Epithelial cell of proximal tubule (primary cell): Measurements from ENCODE around the gene MEIS2. TPM values are rescaled to one million over a fixed set of nuclear protein-coding genes. Genes with fewer than 3 reads are reported as not detected.

Experiments used
- DNase-seq: peaks from one replicate; pipeline ENCODE4 v3.0.0-alpha.2; 2011; ENCODE audit warnings: low read depth
- H3K4me3 ChIP-seq: 2 replicates; pipeline ENCODE4 v1.5.1; 2011; ENCODE audit warnings: low read depth, mild to moderate bottlenecking, low read length
- total RNA-seq: library from RNA; depleted of rRNA; stranded (reverse); fragments of >200 nt; gene quantifications from 2 replicates; pipeline ENCODE4 v1.2.3, GENCODE V29; 2015
- TF ChIP-seq, protein P1 (sequence below): conservative IDR thresholded peaks from 2 replicates; pipeline ENCODE4 v1.5.1; 2012; ENCODE audit warnings: low read depth, mild to moderate bottlenecking, low read length

Gene MEIS2
- total RNA-seq, 1 donor from 2014 or later, result 14.0 TPM

DNA sequence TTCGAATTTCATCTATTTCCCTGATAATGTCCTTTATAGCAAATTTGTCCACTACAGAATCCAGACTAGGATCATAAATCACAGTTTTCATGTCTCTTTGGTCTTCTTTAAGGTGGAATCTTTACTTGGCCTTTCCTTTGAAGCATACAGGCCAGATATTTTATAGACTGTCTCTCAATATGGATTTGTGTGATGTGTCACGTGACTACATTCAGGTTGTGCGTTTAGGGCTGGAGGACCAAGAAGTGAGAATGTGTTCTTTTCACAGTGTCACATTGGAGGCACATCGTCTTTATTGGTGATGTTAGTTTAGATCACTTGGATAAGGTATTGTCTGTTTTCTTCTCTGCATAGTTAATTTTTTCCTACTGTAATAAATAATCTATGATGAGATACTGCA, 232.9 kb downstream of the MEIS2 start:
- TF ChIP-seq, protein P1, sequence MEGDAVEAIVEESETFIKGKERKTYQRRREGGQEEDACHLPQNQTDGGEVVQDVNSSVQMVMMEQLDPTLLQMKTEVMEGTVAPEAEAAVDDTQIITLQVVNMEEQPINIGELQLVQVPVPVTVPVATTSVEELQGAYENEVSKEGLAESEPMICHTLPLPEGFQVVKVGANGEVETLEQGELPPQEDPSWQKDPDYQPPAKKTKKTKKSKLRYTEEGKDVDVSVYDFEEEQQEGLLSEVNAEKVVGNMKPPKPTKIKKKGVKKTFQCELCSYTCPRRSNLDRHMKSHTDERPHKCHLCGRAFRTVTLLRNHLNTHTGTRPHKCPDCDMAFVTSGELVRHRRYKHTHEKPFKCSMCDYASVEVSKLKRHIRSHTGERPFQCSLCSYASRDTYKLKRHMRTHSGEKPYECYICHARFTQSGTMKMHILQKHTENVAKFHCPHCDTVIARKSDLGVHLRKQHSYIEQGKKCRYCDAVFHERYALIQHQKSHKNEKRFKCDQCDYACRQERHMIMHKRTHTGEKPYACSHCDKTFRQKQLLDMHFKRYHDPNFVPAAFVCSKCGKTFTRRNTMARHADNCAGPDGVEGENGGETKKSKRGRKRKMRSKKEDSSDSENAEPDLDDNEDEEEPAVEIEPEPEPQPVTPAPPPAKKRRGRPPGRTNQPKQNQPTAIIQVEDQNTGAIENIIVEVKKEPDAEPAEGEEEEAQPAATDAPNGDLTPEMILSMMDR, result no peak
- DNase-seq, result no peak

DNA sequence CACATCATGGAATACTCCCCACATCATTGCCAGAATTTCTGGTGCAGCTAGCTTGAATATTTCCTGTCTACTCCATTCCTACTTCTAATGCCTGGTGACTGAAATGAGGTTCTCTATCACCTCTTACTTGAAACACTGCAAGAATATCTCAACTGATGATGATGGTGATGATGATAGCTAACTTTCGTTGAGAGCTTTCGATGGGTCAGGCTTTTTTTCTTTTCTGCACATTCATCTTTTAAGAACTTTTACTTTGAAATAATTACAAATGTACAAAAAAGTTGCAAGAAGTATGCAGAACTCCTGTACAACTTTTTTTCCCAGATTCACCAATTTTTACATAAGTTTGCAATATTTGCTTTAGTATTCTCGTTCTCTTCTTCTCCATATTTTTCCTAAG, 233.5 kb downstream of the MEIS2 start:
- TF ChIP-seq, protein P1, result no peak
- DNase-seq, result no peak
- H3K4me3 ChIP-seq, result no peak overlapping the region

More for the DNA sequence above, 232.9 kb downstream of the MEIS2 start:
- no peak overlapping the region for H3K4me3 ChIP-seq

DNA sequence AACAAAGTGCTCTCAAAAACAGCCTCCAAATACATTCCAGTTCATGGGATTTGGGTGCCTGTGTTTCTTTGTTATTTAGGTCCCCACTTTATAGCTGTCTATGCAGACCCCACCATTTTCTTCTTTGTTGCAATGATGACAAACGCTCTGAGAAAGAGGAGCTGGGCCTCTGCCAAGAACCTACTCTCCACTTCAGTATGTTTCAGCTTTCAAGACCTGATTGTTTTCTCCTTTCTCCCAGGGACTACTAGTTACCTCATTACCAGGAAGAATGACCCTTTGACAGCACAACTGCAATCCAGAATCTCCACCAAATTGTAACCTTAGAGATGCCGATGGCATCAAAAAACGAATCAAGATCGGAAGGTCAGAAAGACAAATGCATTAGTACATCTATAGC, 236.8 kb downstream of the MEIS2 start:
- H3K4me3 ChIP-seq, result no peak overlapping the region
- TF ChIP-seq, protein P1, result no peak
- DNase-seq, result no peak

DNA sequence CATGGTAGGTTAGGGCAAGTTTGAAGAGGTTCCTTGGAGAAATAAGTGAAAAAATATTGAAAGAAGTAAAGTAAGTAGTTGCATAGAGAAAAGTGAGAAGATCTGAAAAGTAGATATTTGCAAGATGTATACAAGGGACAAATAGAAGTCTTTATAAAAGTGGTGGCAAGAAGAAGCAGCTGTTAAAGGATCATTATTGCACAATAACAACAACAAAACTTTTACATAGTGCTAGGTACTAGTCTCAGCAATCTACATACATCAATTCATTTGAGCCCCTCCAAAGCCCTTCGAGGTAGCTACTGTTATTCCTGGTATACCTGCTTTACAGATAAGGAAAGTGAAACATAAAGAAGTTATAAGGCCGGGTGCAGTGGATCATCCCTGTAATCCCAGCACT, 239.6 kb downstream of the MEIS2 start:
- H3K4me3 ChIP-seq, result no peak overlapping the region
- TF ChIP-seq, protein P1, result no peak
- DNase-seq, result no peak

DNA sequence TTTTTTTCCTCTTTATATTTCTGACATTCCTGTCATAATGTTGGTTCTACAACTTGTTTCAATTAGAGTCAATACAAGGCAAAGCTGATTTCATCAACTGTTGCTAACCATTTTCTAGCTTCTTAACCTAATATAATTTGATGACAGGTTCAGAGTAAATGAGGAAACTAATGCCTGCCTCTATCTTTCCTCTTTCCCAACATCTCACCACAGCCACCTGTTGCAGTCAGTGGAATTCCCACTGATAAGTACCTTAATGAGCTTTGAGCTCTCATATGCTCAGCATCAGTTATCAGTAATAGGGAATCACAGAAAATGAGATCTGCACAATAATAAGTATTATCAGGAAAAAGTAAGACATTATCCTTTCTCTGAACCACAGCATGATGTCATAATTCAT, 241.9 kb downstream of the MEIS2 start:
- no peak overlapping the region for H3K4me3 ChIP-seq
- TF ChIP-seq, protein P1, result no peak
- no peak for DNase-seq

DNA sequence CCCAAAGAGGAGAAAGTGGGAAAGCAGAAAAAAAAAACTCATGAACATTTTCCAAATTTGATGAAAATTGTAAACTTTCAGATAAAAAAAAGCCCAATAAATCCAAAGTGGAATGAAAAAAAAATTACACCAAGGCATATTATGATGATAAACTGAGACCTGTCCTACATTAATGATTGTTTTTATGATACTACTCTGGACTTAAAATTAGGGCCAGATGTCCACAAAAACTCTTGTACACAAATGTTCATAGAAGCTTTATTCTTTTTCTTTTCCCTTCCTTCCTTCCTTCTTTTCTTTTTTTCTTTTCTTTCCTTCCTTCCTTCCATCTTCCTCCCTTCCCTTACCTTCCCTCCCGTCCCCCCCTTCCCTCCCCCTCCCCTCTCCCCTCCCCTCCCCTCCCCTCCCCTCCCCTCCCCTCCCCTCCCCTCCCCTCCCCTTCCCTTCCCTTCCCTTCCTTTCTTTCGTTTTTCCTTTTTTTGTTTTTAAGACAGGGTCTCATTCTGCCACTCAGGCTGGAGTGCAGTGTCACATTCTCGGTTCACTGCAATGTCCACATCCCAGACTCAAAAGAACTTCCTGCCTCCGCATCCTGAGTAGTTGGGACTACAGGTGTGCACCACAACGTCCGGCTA, 243.9 kb downstream of the MEIS2 start:
- TF ChIP-seq, protein P1, result no peak
- no peak for DNase-seq
- H3K4me3 ChIP-seq, result no peak overlapping the region

DNA sequence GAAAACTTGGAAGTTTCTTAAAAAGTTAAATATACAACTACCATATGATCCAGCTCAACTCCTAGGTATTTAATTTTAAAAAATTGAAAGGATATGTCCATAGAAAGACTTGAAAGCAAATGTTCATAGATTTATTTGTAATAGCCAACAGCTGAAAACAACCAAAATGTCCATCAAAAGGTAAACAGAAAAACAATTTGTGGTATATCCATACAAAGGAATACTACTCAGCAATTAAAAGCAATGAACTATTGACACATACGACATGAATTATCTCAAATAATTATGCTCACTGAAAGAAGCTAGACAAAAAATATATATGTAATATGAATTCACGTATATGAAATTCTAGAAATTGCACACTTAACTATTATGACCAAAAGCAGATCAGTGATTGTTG, 249.5 kb downstream of the MEIS2 start:
- TF ChIP-seq, protein P1, result no peak
- no peak for DNase-seq
- no peak overlapping the region for H3K4me3 ChIP-seq
